AG04450 (cell line): ENCODE measurements around the gene IL1R2. TPM values are rescaled to one million over a fixed set of nuclear protein-coding genes. Genes with fewer than 3 reads are reported as not detected.

ENCODE experiments used
- CTCF ChIA-PET: fragments of 300-600, 350-600 bp; formaldehyde crosslinking; extraction: SDS; loops from one replicate; lab custom pipeline; 2022; ENCODE audit warnings: antibody characterized with exemption, inconsistent platforms; lab: Charles Lee
- POLR2A ChIA-PET: fragments of 350-600 bp; formaldehyde crosslinking; extraction: SDS; loops from one replicate; lab custom pipeline; 2021; ENCODE audit warnings: antibody characterized with exemption, inconsistent platforms; lab: Yijun Ruan, JAX
- DNase-seq: peaks from one replicate; pipeline ENCODE4 v3.0.0-alpha.2; 2011; ENCODE audit warnings: low read depth, low spot score
- H3K27ac ChIP-seq: one replicate; pipeline ENCODE4 v1.5.1; 2012; ENCODE audit warnings: low read depth, low read length, control low read depth
- H3K27me3 ChIP-seq: one replicate; pipeline ENCODE4 v1.6.0; 2012; ENCODE audit warnings: low read length; ENCODE audit not compliant: control insufficient read depth, insufficient read depth
- H3K4me3 ChIP-seq: 2 replicates; pipeline ENCODE4 v1.5.1; 2011; ENCODE audit warnings: mild to moderate bottlenecking, low read depth, low read length, control low read depth
- H3K9me3 ChIP-seq: 2 replicates; pipeline ENCODE4 v1.5.1; 2012; ENCODE audit warnings: low read length; ENCODE audit not compliant: control insufficient read depth, insufficient read depth
- CTCF ChIP-seq: IDR thresholded peaks from 2 replicates; pipeline ENCODE4 v1.5.1; 2011; ENCODE audit warnings: low read depth, low read length, control low read depth, inconsistent platforms
- polyA plus RNA-seq: library from polyadenylated mRNA; depleted of rRNA; stranded (reverse); fragments of >200 nt; gene quantifications from 2 replicates; pipeline ENCODE4 v1.2.3, GENCODE V29; 2011

IL1R2 gene
- polyA plus RNA-seq, 1 experiment: 0.41 TPM

GRCh38 chr2:102025583-102026267 is 34.0 kb downstream of the IL1R2 start:
- ChIA-PET POLR2A (interaction anchor here (2.5 kb wide), 1 partner anchor 39 kb away, joined by 11 read pairs; no protein-coding TSS in a partner anchor), CTCF (interaction anchor here (0.8 to 3.9 kb wide), 6 partner anchors 19 to 228 kb away, joined by 3 to 31 read pairs (median 5); no protein-coding TSS in a partner anchor)
- H3K27ac ChIP-seq: no peak overlapping the region
- H3K27me3 ChIP-seq: no peaks in the 10 kb centered on the region
- no peak overlapping the region for H3K4me3 ChIP-seq
- TF ChIP-seq CTCF: no peak
- no peak for DNase-seq
- no peaks in the 10 kb centered on the region for H3K9me3 ChIP-seq

- Histone ChIP-seq H3K9me3 (no peaks in the 10 kb centered on the region), H3K4me3 (no peak overlapping the region), H3K27me3 (no peaks in the 10 kb centered on the region), H3K27ac (peak overlapping the region; percentile 75)
- no peak for TF ChIP-seq CTCF
- ChIA-PET POLR2A (interaction anchor here (0.6 to 2.5 kb wide), 8 partner anchors 19 to 115 kb away, joined by 3 to 11 read pairs (median 4); no protein-coding TSS in a partner anchor), CTCF (interaction anchor here (1.1 to 3.9 kb wide), 4 partner anchors 128 to 329 kb away, joined by 3 to 31 read pairs (median 8); no protein-coding TSS in a partner anchor)
- no peak for DNase-seq
Measured at GRCh38 chr2:102027036-102027980, 35.5 kb downstream of the IL1R2 start.

- no peak for TF ChIP-seq CTCF
- no peaks in the 10 kb centered on the region for H3K9me3 ChIP-seq
- H3K27ac ChIP-seq: no peak overlapping the region
- H3K27me3 ChIP-seq: no peaks in the 10 kb centered on the region
- no peak for DNase-seq
- ChIA-PET POLR2A (interaction anchor here (1.1 to 1.2 kb wide), 2 partner anchors 18 to 36 kb away, joined by 3 read pairs; no protein-coding TSS in a partner anchor), CTCF (interaction anchor here (1.1 kb wide), 1 partner anchor 127 kb away, joined by 3 read pairs; no protein-coding TSS in a partner anchor)
- H3K4me3 ChIP-seq: no peak overlapping the region
Measured at GRCh38 chr2:102028470-102028869, 36.7 kb downstream of the IL1R2 start.

GRCh38 chr2:102029405-102029804 is 37.6 kb downstream of the IL1R2 start:
- H3K27me3 ChIP-seq: no peaks in the 10 kb centered on the region
- no peak overlapping the region for H3K4me3 ChIP-seq
- H3K9me3 ChIP-seq: peaks cover 3% of the 10 kb centered on the region; the same call in 1 of the 2 replicates
- no peak for DNase-seq
- CTCF ChIA-PET: no interaction called here
- POLR2A ChIA-PET: interaction anchor here (0.6 to 1.1 kb wide), 2 partner anchors 30 to 35 kb away, joined by 3 read pairs; no protein-coding TSS in a partner anchor
- no peak overlapping the region for H3K27ac ChIP-seq
- TF ChIP-seq CTCF: no peak
